Muscle layer of duodenum (tissue), 2 donors: ENCODE results near the gene TM9SF3.
A peak's percentile ranks its signal among the peaks of the same experiment; 100 is the strongest.

ENCODE experiments used
- H3K27ac ChIP-seq: one replicate; pipeline ENCODE4 v1.7.0; 2013; ENCODE audit warnings: mild to moderate bottlenecking, low read length
- H3K27me3 ChIP-seq: one replicate; pipeline ENCODE4 v1.7.0; 2013; ENCODE audit warnings: low read depth, mild to moderate bottlenecking, control low read depth, low read length
- H3K36me3 ChIP-seq, 2 donors: one replicate each; pipeline ENCODE4 v1.7.0; 2013; ENCODE audit warnings: low read length in 2 of 2, control low read depth in 1 of 2, mild to moderate bottlenecking in 1 of 2; ENCODE audit not compliant: insufficient read depth in 2 of 2, control insufficient read depth in 1 of 2
- H3K4me1 ChIP-seq, 2 donors: one replicate each; pipeline ENCODE4 v1.7.0; 2013; ENCODE audit warnings: low read length in 2 of 2, mild to moderate bottlenecking in 2 of 2, control low read depth in 1 of 2, moderate library complexity in 1 of 2; ENCODE audit not compliant: insufficient read depth in 2 of 2, control insufficient read depth in 1 of 2
- H3K4me3 ChIP-seq, 2 donors: one replicate each; pipeline ENCODE4 v1.7.0; 2013; ENCODE audit warnings: low read length in 2 of 2, low read depth in 1 of 2, mild to moderate bottlenecking in 1 of 2
- H3K9me3 ChIP-seq, 2 donors: one replicate each; pipeline ENCODE4 v1.7.0; 2013; ENCODE audit warnings: low read length in 2 of 2, control low read depth in 1 of 2, mild to moderate bottlenecking in 1 of 2; ENCODE audit not compliant: control insufficient read depth in 1 of 2
- donor health status: healthy.

The TM9SF3 gene

DNA sequence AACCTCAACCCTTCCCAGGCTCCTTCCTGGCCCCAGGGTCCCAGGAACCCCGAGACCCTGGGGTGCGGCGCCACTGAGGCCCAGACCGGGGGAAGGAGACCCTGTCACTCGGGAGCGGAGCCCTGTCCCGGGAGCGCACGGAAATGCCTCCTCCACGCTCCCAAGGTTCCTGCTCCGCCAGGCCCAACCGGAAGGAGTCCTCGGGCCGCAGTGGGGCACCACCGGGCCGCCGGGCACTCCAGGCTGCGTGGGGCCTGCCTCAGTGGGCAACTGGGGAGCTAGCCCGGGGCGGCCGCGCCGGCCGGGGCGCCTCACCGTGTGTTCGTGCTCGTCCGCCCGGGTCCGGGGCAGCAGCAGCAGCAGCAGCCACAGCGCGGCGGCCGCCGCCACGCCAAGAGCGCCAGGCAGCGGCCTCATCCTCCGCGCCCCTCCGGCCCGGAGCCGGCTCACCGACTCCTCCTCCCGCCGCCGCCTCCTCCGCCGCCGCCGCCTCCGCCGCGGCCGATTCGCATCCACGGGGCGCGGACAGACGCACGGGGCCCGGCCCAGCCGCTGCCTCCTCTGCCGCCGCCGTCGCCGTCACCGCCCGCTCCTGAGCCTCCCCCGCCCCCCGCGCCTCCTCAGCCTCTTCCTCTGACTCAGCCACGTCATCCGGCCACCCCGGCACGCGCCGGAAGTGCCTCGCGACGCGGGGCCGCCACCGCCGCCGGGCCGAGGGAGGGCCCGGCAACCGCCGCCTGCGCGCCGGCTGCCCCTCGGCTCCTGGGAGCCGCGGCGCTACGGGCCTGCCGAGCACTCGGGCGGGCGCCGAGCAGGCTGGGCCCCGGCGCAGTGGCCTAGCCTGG, at the start of gene TM9SF3:
TM9SF3 (minus strand) TSS at position 594 of the 845 bp plus-strand sequence; CDS start at position 417, 177 bp downstream.
- Histone ChIP-seq H3K36me3 (peaks cover 0 to 9% of the 10 kb centered on the region in 2 donors), H3K9me3 (no peaks in the 10 kb centered on the region), H3K27ac (peak within 1 kb of the TSS; percentile 94), H3K27me3 (no peaks in the 10 kb centered on the region), H3K4me1 (peaks cover 19 to 45% of the 10 kb centered on the region in 2 donors), H3K4me3 (peak within 1 kb of the TSS; percentile 87 to 92)

DNA sequence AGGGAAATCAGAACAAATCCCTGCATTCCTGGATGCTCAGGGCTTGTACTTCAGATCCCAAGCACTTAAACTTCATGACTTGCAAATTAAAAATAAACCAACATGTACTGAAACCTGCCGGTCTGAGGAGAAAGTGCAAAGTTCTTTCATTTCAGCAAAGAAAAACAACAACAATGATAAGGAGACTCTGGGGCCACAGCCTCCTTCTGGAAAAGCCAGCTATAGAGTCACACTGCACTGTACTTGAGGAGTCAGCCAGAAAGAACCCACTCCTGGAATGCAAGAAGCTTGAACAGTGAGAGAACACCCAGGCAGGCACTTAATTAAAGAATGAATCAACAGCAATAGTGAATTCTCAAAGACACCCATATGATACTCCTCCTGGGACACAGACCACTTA, 49.7 kb upstream of the TM9SF3 start:
- Histone ChIP-seq H3K27ac (no peak overlapping the region), H3K4me3 (no peak overlapping the region), H3K36me3 (no peaks in the 10 kb centered on the region), H3K4me1 (peaks cover 3 to 7% of the 10 kb centered on the region in 2 donors), H3K9me3 (no peaks in the 10 kb centered on the region), H3K27me3 (no peaks in the 10 kb centered on the region)

- H3K4me3 ChIP-seq = no peak overlapping the region
- no peak overlapping the region for H3K27ac ChIP-seq
- H3K9me3 ChIP-seq = no peaks in the 10 kb centered on the region
- H3K4me1 ChIP-seq = peaks cover 0 to 3% of the 10 kb centered on the region in 2 donors
- no peaks in the 10 kb centered on the region for H3K27me3 ChIP-seq
- H3K36me3 ChIP-seq = no peaks in the 10 kb centered on the region
Observed at GRCh38 chr10:96632974-96633710, 46.3 kb upstream of the TM9SF3 start.

DNA sequence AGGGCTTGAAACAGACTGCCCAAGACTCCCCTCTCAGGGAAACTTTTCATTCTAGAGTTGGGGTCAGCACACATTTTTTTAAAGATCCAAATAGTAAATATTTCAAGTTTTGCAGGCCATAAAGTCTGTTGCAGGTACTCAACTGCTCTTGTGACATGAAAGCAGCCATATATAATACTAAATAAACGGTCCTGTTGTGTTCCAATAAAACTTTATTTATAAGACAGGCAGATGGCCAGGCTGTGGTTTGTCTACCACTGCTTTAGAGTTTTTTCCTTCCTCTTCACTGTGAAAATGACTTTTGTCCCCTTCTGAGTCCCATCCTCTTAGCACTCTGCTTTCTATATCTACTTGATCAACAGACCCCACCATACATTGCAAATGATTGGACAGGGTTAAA, 40.5 kb upstream of the TM9SF3 start:
- no peak overlapping the region for H3K4me3 ChIP-seq
- no peaks in the 10 kb centered on the region for H3K36me3 ChIP-seq
- H3K27ac ChIP-seq = no peak overlapping the region
- no peaks in the 10 kb centered on the region for H3K9me3 ChIP-seq
- H3K4me1 ChIP-seq = no peaks in the 10 kb centered on the region
- H3K27me3 ChIP-seq = no peaks in the 10 kb centered on the region

- Histone ChIP-seq H3K4me3 (no peak overlapping the region), H3K27ac (no peak overlapping the region), H3K27me3 (no peaks in the 10 kb centered on the region), H3K9me3 (no peaks in the 10 kb centered on the region), H3K4me1 (no peaks in the 10 kb centered on the region), H3K36me3 (no peaks in the 10 kb centered on the region)
Observed at GRCh38 chr10:96626795-96627194, 40.0 kb upstream of the TM9SF3 start.

DNA sequence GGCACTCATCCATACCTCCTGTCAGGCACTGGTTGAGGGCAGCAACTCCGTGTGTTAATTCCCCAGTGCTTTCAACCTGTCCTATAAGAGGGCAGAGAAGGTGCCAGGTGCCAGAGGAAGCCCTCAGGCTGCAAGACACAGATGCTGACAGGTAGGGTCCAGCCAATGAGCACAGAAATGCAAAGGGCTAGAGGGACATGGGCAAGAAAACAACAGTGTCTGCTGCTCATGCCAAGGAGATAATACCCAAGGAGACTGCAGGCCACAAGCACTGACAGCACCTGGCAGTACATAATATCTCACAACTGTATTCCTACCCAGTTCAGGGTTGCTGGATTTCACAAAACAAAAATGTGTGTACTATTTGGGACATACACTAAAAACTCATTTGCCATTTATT, 38.4 kb upstream of the TM9SF3 start:
- Histone ChIP-seq H3K27me3 (no peaks in the 10 kb centered on the region), H3K36me3 (no peaks in the 10 kb centered on the region), H3K27ac (no peak overlapping the region)

GRCh38 chr10:96622013-96622787, 35.4 kb upstream of the TM9SF3 start:
- Histone ChIP-seq H3K27me3 (no peaks in the 10 kb centered on the region), H3K9me3 (no peaks in the 10 kb centered on the region), H3K27ac (no peak overlapping the region), H3K36me3 (peaks cover 0 to 3% of the 10 kb centered on the region in 2 donors), H3K4me1 (peaks cover 3 to 4% of the 10 kb centered on the region in 2 donors), H3K4me3 (no peak overlapping the region)

More for the DNA sequence above, 38.4 kb upstream of the TM9SF3 start:
- H3K4me1 ChIP-seq = no peaks in the 10 kb centered on the region
- no peaks in the 10 kb centered on the region for H3K9me3 ChIP-seq
- H3K4me3 ChIP-seq = no peak overlapping the region

GRCh38 chr10:96619796-96620773, 33.3 kb upstream of the TM9SF3 start:
- Histone ChIP-seq H3K27me3 (no peaks in the 10 kb centered on the region), H3K27ac (no peak overlapping the region), H3K4me3 (no peak overlapping the region), H3K36me3 (peaks cover 0 to 3% of the 10 kb centered on the region in 2 donors), H3K9me3 (no peaks in the 10 kb centered on the region), H3K4me1 (peaks cover 3 to 4% of the 10 kb centered on the region in 2 donors)

DNA sequence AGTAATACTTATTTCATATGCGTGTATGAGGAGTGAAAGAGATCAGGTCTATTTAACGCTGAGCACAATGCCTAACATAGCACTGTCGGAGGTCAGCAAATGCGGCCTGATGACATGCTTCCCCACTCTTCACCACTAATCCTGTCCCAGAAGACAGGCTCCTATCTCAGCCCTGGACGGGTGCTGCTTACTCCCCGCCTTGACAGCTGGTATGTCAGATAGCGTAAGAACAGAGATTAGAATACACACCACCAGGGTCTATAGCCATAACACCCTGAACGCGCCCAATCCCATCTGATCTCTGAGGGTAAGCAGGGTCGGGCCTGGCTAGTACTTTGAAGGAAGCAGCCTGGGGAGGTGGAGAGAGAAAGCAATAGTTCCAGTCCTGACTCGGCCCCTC, 32.3 kb upstream of the TM9SF3 start:
- Histone ChIP-seq H3K9me3 (no peaks in the 10 kb centered on the region), H3K4me3 (no peak overlapping the region), H3K27me3 (no peaks in the 10 kb centered on the region), H3K36me3 (peaks cover 0 to 3% of the 10 kb centered on the region in 2 donors), H3K4me1 (peaks cover 3 to 4% of the 10 kb centered on the region in 2 donors), H3K27ac (no peak overlapping the region)

GRCh38 chr10:96618653-96619052, 31.8 kb upstream of the TM9SF3 start:
- Histone ChIP-seq H3K36me3 (peaks cover 0 to 3% of the 10 kb centered on the region in 2 donors), H3K9me3 (no peaks in the 10 kb centered on the region), H3K27ac (no peak overlapping the region), H3K27me3 (no peaks in the 10 kb centered on the region), H3K4me1 (peaks cover 4 to 7% of the 10 kb centered on the region in 2 donors), H3K4me3 (no peak overlapping the region)
